Common myeloid progenitor, CD34-positive (primary cell): ENCODE results near the gene GARIN5B. TPM values are rescaled to one million over a fixed set of nuclear protein-coding genes. Genes with fewer than 3 reads are reported as not detected.
"Not testable (repeated sequence)": the region's sequence is repeated elsewhere in the genome, so short reads cannot be mapped to it uniquely, and the experiment has no call there.

ENCODE experiments used
- CTCF ChIA-PET: fragments of 350-600 bp; sonication (Branson Sonifier 250); formaldehyde crosslinking; loops from one replicate; lab custom pipeline; 2021; ENCODE audit warnings: antibody characterized with exemption; lab: Charles Lee
- POLR2A ChIA-PET: fragments of 350-600 bp; sonication (Branson Sonifier 250); formaldehyde crosslinking; loops from one replicate; lab custom pipeline; 2021; ENCODE audit warnings: antibody characterized with exemption; lab: Charles Lee
- DNase-seq, 3 donors: peaks; one replicate each; pipeline versions ENCODE4 v3.0.0 to v3.0.0-alpha.2; 2013
- H3K27ac ChIP-seq, 2 experiments: 1 replicate in 1 of 2; 2 replicates in 1 of 2; pipeline ENCODE4 v1.7.0; 2013; ENCODE audit warnings: inconsistent platforms in 2 of 2, low read length in 2 of 2, mild to moderate bottlenecking in 2 of 2, low read depth in 1 of 2, moderate library complexity in 1 of 2; ENCODE audit not compliant: severe bottlenecking in 2 of 2, insufficient read depth in 1 of 2, poor library complexity in 1 of 2
- H3K27me3 ChIP-seq, 5 experiments: replicated peaks in 2 of 5; 1 replicate in 3 of 5; 2 replicates in 2 of 5; pipeline versions ENCODE4 v1.6.1 to v1.7.0; 2013; ENCODE audit warnings: low read length in 4 of 5, mild to moderate bottlenecking in 2 of 5, moderate library complexity in 2 of 5, inconsistent platforms in 1 of 5; ENCODE audit not compliant: insufficient read depth in 5 of 5, control insufficient read depth in 4 of 5
- H3K36me3 ChIP-seq, 4 experiments: 1 replicate in 2 of 4; 2 replicates in 2 of 4; pipeline versions ENCODE4 v1.6.1 to v1.7.0; 2013; ENCODE audit warnings: low read length in 3 of 4, control low read depth in 1 of 4, mild to moderate bottlenecking in 1 of 4; ENCODE audit not compliant: control insufficient read depth in 4 of 4, insufficient read depth in 4 of 4
- H3K4me1 ChIP-seq, 4 experiments: 1 replicate in 3 of 4; 2 replicates in 1 of 4; pipeline versions ENCODE4 v1.6.1 to v1.7.1; 2013; ENCODE audit warnings: low read length in 3 of 4, mild to moderate bottlenecking in 3 of 4, control low read depth in 1 of 4, inconsistent platforms in 1 of 4, moderate library complexity in 1 of 4; ENCODE audit not compliant: control insufficient read depth in 4 of 4, insufficient read depth in 4 of 4; ENCODE audit errors: control extremely low read depth in 1 of 4
- H3K4me3 ChIP-seq, 7 experiments: 1 replicate in 4 of 7; 2 replicates in 3 of 7; pipeline versions ENCODE4 v1.5.1 to v1.7.0; 2013; ENCODE audit warnings: mild to moderate bottlenecking in 7 of 7, low read length in 6 of 7, moderate library complexity in 6 of 7, inconsistent platforms in 2 of 7, low read depth in 2 of 7, control low read depth in 1 of 7; ENCODE audit not compliant: insufficient read depth in 4 of 7, control insufficient read depth in 1 of 7; ENCODE audit errors: extremely low read depth in 1 of 7
- H3K9me3 ChIP-seq, 5 experiments: 1 replicate in 4 of 5; 2 replicates in 1 of 5; pipeline versions ENCODE4 v1.6.1 to v1.7.1; 2013; ENCODE audit warnings: low read length in 4 of 5, mild to moderate bottlenecking in 2 of 5, inconsistent platforms in 1 of 5, low read depth in 1 of 5, moderate library complexity in 1 of 5; ENCODE audit not compliant: control insufficient read depth in 4 of 5, insufficient read depth in 2 of 5; ENCODE audit errors: control extremely low read depth in 1 of 5
- WGBS: methylation state at CpG from one replicate; pipeline ENCODE4 v1.1.5; 2013; ENCODE audit not compliant: insufficient coverage; 5-methylcytosine and 5-hydroxymethylcytosine counted together
- polyA plus RNA-seq: library from polyadenylated mRNA; unstranded; fragments of 120-200 nt; gene quantifications from one replicate; pipeline ENCODE4 v1.2.1, GENCODE V29; 2013

GARIN5B gene
- polyA plus RNA-seq: not detected

DNA sequence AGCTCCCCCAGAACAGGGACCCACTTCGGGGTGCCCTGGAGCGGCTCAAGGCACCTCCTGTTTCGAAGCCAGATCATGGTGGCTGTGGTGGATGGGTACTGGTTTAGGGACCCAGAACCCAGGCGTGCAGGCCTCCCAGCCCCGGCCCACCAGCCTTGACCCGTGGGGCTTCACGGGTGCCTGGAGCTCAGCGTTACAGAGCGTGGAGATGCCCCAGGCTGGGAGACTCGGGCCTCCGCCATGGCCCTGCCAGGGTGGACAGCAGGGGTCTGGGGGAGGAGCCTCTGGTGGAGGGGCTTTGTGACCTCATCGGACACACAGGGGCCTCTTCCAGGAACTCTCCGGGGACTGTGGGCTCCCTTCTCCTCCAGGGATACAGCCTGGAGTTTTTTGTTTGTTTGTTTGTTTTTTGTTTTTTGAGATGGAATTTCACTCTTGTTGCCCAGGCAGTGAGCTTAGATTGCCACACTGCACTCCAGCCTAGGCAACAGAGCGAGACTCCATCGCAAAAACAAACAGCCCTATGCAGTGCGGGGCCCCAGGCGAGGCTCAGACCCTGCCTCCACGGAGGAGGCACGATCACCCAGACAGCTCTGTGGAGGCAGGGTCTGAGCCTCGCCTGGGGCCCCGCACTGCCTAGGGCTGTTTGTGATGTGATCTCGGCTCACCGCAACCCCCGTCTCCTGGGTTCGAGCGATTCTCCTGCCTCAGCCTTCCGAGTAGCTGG is at the start of gene GARIN5B:
Gene GARIN5B (minus strand): TSS at position 271 of the 727 bp plus-strand sequence. CDS start 194 bp downstream, at position 77.
- 92% methylated on average over 23 of the region's 27 CpGs for WGBS
- H3K36me3 ChIP-seq: no peaks in the 10 kb centered on the region
- H3K27me3 ChIP-seq: peaks cover 0 to 9% (median 3%) of the 10 kb centered on the region in 5 experiments
- CTCF ChIA-PET: interaction anchor here (1.0 to 1.1 kb wide), 2 partner anchors 10 to 62 kb away, joined by 3 read pairs; no protein-coding TSS in a partner anchor
- no peak within 1 kb of the TSS for H3K27ac ChIP-seq
- H3K9me3 ChIP-seq: no peaks in the 10 kb centered on the region
- no peak for DNase-seq
- H3K4me3 ChIP-seq: no peak within 1 kb of the TSS
- H3K4me1 ChIP-seq: no peaks in the 10 kb centered on the region
- POLR2A ChIA-PET: no interaction called here

DNA sequence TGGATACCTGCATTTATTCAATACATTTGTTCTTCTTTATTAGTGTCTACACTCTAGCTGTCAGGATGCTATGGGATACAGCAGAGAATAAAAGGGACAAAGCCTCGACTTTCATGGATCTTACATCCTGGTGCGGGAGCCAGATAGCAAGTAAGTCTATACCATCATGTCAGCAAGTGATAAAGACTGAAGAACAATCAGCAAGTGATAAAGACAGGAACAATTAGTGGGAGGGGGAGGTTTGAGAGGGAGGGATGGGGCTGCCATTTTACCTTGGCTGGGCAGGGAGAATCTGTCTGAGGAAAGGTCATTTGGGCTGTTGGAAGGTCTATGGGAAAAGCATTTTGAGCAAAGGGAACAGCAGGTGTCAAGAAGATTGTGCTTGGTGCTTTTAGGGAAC is 47.1 kb upstream of the GARIN5B start:
- Histone ChIP-seq H3K4me1 (peaks cover 5 to 24% (median 22%) of the 10 kb centered on the region in 4 experiments), H3K27me3 (no peaks in the 10 kb centered on the region), H3K9me3 (peaks cover 0 to 6% (median 2%) of the 10 kb centered on the region in 5 experiments), H3K27ac (no peak overlapping the region), H3K36me3 (peaks cover 0 to 16% (median 10%) of the 10 kb centered on the region in 4 experiments), H3K4me3 (no peak overlapping the region)
- ChIA-PET POLR2A (no interaction called here), CTCF (interaction anchor here (0.6 to 2.7 kb wide), 3 partner anchors 9 to 321 kb away, joined by 3 to 11 read pairs (median 7); no protein-coding TSS in a partner anchor)
- no peak for DNase-seq
- WGBS: no CpG with 5 or more reads among the region's 2 CpGs

DNA sequence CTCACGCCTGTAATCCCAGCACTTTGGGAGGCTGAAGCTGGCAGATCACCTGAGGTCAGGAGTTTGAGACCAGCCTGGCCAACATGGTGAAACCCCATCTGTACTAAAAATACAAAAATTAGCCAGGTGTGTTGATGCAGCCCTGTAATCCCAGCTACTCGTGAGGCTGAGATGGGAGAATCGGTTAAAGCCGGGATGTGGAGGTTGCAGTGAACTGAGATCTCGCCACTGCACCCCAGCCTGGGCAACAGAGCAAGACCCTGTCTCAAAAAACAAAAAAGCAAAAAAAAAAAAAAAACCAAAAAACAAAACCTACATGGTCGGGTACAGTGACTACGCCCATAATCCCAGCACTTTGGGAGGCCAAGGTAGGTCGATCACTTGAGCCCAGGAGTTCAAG is 46.1 kb upstream of the GARIN5B start:
- H3K27ac ChIP-seq, H3K27me3 ChIP-seq, DNase-seq, H3K9me3 ChIP-seq, H3K4me3 ChIP-seq: not testable (repeated sequence)
- WGBS: 75% methylated on average over 4 of the region's 8 CpGs
- CTCF ChIA-PET: interaction anchor here (0.6 to 2.7 kb wide), 5 partner anchors 10 to 117 kb away, joined by 3 to 11 read pairs (median 4); no protein-coding TSS in a partner anchor
- POLR2A ChIA-PET: interaction anchor here (1.5 kb wide), 1 partner anchor 45 kb away, joined by 3 read pairs; no protein-coding TSS in a partner anchor
- H3K36me3 ChIP-seq: peaks cover 0 to 22% (median 15%) of the 10 kb centered on the region in 4 experiments
- peaks cover 5 to 24% (median 22%) of the 10 kb centered on the region in 4 experiments for H3K4me1 ChIP-seq

DNA sequence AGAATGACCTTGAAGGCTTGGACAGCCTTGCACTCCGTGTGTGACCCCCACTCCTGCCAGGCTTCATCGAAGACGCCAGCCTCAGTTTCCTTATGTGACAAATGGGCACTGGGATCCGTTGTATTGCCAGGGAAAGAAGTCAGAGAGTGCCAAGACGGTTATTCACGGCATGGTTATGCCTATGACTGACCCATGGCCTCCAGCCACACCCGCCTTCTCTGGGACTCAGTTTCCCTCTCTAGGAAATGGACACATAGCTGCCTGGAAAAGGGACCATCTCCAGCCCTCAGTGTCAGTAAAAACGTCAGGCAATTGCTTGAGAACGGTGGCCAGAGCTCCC is 45.4 kb upstream of the GARIN5B start:
- DNase-seq: no peak
- Histone ChIP-seq H3K27me3 (no peaks in the 10 kb centered on the region), H3K4me3 (peak overlapping the region in 5 of 7 experiments; percentile 55 to 78 (median 57)), H3K27ac (peak overlapping the region; percentile 65 to 85), H3K4me1 (peaks cover 5 to 24% (median 22%) of the 10 kb centered on the region in 4 experiments), H3K9me3 (peaks cover 0 to 6% (median 2%) of the 10 kb centered on the region in 5 experiments), H3K36me3 (peaks cover 2 to 26% (median 18%) of the 10 kb centered on the region in 4 experiments)
- ChIA-PET POLR2A (interaction anchor here (1.2 to 1.6 kb wide), 3 partner anchors 45 to 149 kb away, joined by 3 to 8 read pairs (median 8); partner anchors contain the start of genes ISOC2 and PPP6R1), CTCF (interaction anchor here (1.2 to 2.7 kb wide), 4 partner anchors 11 to 116 kb away, joined by 3 to 11 read pairs (median 5); no protein-coding TSS in a partner anchor)
- WGBS: 71% methylated on average over 9 of the region's 9 CpGs

DNA sequence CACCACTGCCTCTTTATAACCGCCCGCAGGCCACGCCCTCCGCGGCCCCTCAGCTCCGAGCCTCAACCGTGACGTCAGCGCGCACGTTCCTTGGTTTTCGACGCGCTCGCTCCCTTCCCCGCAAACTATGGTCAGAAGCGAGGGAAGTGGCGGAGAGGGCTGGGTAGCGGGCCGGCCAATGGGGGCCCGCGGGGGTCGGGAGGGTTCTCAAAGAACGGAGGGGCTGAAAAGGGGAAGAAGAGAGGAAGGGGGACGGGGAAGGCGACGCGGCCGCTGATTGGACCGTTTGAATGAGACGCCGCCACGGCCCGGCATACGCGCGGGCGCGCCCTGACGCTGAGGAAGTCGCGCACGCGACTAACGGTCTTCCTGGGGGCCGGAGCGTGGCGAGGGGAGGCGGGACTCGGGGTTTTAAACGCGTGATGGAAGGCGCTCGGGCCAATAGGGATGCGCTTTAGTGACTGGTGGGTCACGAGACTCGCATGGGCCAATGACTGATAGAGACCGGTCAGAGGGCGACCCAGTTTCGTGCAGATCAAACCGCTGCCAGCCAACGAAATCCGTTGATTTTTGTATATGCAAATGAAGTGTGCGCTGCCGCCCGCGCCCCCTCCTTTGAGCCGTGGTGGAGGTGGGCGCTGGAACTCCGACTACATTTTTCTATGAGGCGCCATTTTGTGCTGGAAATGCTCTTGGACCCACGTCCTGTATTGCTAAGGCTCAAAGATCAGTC is 44.9 kb upstream of the GARIN5B start:
- DNase-seq: peak; percentile 100

DNA sequence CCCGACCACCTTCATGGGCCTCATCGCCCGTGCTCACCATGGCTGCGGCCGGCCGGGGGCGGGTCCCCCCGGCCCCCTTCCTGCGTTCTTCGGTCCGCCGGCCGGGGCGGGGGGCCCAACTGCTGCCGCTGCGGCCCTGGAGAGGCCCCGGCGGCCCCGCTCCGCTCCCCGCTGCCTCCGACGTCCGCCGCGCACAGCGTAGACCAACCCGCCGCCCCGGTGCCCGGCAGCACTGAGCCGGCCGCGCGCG is 44.4 kb upstream of the GARIN5B start, which contains the start of gene UBE2S:
Gene UBE2S (minus strand): TSS at position 239 of the 250 bp plus-strand sequence. CDS start 199 bp downstream, at position 40.
- CTCF ChIA-PET, H3K27me3 ChIP-seq, DNase-seq, H3K9me3 ChIP-seq: not testable (repeated sequence)
- H3K4me1 ChIP-seq: peaks cover 5 to 24% (median 22%) of the 10 kb centered on the region in 4 experiments
- H3K36me3 ChIP-seq: peaks cover 4 to 37% (median 27%) of the 10 kb centered on the region in 4 experiments
- peak within 1 kb of the TSS; percentile 68 to 87 (median 80) for H3K4me3 ChIP-seq
- peak within 1 kb of the TSS; percentile 88 to 94 for H3K27ac ChIP-seq
- POLR2A ChIA-PET: interaction anchor here (0.6 to 1.6 kb wide), 17 partner anchors 11 to 153 kb away, joined by 3 to 15 read pairs (median 5); partner anchors contain the start of genes HSPBP1, ISOC2, KMT5C and PPP6R1
- WGBS: 0% methylated on average over 19 of the region's 36 CpGs

More for the DNA sequence above, 44.9 kb upstream of the GARIN5B start:
- peaks cover 2 to 32% (median 23%) of the 10 kb centered on the region in 4 experiments for H3K36me3 ChIP-seq
- under 1% methylated on average over 65 of the region's 72 CpGs for WGBS
- peaks cover 0 to 6% (median 2%) of the 10 kb centered on the region in 5 experiments for H3K9me3 ChIP-seq
- peaks cover 5 to 24% (median 22%) of the 10 kb centered on the region in 4 experiments for H3K4me1 ChIP-seq
- H3K27me3 ChIP-seq: no peaks in the 10 kb centered on the region
- CTCF ChIA-PET: interaction anchor here (1.2 to 2.2 kb wide), 2 partner anchors 69 to 116 kb away, joined by 3 to 7 read pairs; no protein-coding TSS in a partner anchor
- POLR2A ChIA-PET: interaction anchor here (0.6 to 1.6 kb wide), 16 partner anchors 11 to 154 kb away, joined by 3 to 15 read pairs (median 6); partner anchors contain the start of genes HSPBP1, ISOC2, KMT5C and PPP6R1
- H3K4me3 ChIP-seq: peak overlapping the region in 6 of 7 experiments; percentile 68 to 87 (median 80)
- peak overlapping the region; percentile 88 to 94 for H3K27ac ChIP-seq
